GM13977 (cell line): ENCODE data around the gene CPD.

Experiments used
- DNase-seq: peaks from one replicate; pipeline ENCODE4 v3.0.0; 2012; ENCODE audit warnings: low spot score
- in situ Hi-C: fragments of 300-500 bp; cut with MboI; formaldehyde crosslinking; loops from one replicate; pipeline ENCODE4 v1.12.0; 2022; ENCODE audit warnings: low sequenced_read_pairs, low pct_unique_long_range_greater_than_20kb, mixed read lengths, inconsistent platforms; ENCODE audit not compliant: unreplicated experiment
- TF ChIP-seq, protein P1 (sequence below): IDR thresholded peaks from 2 replicates; pipeline ENCODE4 v1.5.1; 2012; ENCODE audit warnings: mild to moderate bottlenecking, control low read depth; ENCODE audit not compliant: insufficient read depth; ENCODE audit errors: extremely low read depth, missing control alignments

The CPD gene

DNA sequence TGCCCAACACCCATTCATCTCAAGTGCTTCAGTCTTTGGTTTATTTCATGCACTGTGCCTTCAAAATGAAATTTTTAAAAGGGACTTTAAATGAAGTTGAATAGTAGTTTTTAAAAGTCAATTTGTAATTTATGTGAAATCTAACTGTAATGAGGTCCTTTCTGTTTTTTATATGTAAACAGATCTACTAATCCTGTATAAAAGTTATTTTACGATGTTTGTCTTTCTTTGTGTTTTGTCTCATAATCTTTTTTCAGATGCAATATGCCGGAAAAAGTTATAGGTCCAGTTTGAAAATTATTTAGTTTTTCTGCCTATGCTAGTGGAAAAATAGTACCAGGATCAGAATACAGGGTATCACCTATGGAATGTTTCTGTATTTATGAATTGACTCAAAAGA is 89.7 kb downstream of the CPD start:
- no peak for DNase-seq
- in situ Hi-C loops, result no loop called here
- TF ChIP-seq, protein P1, sequence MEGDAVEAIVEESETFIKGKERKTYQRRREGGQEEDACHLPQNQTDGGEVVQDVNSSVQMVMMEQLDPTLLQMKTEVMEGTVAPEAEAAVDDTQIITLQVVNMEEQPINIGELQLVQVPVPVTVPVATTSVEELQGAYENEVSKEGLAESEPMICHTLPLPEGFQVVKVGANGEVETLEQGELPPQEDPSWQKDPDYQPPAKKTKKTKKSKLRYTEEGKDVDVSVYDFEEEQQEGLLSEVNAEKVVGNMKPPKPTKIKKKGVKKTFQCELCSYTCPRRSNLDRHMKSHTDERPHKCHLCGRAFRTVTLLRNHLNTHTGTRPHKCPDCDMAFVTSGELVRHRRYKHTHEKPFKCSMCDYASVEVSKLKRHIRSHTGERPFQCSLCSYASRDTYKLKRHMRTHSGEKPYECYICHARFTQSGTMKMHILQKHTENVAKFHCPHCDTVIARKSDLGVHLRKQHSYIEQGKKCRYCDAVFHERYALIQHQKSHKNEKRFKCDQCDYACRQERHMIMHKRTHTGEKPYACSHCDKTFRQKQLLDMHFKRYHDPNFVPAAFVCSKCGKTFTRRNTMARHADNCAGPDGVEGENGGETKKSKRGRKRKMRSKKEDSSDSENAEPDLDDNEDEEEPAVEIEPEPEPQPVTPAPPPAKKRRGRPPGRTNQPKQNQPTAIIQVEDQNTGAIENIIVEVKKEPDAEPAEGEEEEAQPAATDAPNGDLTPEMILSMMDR, result no peak

DNA sequence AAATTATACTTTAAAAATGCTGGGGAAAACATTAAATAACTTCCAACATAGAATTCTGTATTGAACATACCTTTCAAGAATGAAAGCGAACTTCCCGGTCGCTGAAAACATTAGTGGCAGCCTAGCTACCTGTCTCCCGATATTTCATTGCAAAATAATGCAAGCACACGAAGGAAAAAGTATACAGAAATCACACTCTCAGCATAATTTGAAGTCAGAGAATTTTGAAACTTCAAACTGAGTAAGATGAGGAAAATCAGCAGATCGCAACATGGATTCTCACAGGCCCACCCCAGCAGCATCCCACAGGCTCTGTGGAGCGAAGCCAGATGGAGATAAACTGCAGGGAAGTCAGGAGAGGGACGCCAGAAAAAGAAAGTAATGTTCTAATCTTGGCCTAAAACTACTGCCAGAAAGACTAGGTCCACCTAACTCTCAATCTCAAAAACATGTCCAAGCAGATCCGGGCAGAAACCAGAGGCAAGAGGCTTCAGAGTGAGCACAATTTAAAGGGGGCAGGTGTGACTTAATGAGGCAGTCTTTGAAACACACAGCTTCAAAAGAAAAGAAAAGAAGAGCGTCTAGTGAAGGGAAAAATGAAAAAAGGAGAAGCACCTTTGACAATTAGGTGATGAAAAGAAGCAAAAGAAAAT is 93.6 kb downstream of the CPD start:
- TF ChIP-seq, protein P1, result no peak

DNA sequence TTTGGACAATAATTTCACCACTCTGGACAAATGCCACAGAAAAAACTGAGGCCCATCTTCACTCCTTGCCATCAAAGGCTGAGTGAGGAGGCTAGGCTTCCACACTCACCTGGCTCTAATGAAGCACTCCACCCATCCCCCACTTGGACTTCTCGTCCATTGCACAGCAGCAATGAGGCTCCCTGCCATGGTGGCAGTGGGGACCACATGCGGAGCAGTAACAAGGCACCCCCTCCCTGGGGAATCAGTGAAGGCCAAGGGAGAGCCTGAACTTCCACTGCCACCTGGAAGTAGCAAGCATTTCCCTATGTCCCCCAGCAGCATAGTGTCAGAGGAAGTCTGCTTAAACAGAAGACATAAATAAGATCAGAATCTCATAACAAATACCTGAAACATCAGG is 96.5 kb downstream of the CPD start:
- TF ChIP-seq, protein P1, result no peak
- in situ Hi-C loops, result loop anchor here (25.0 kb wide), 1 partner anchor 362 kb away; the partner anchor contains the start of gene ATAD5
- DNase-seq, result no peak

More for the DNA sequence above, 93.6 kb downstream of the CPD start:
- in situ Hi-C loops, result no loop called here
- DNase-seq, result no peak

DNA sequence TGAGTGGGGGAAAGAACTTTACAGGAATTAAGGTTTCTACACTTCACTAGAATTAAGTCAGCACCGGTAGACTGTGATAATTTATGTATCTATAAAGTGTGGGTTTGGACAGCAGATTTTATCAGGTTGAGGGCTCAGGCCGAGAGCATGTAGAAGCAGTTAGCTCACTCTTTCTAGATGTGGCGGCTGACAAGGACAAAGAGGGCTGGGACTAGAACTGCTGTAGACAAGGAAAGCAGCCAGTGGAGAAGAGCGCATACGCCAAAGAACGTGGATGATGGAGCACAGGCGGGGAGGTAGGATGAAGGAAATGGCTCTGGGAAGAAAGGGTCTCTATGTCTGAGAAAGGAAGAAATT is 98.0 kb downstream of the CPD start:
- in situ Hi-C loops, result loop anchor here (25.0 kb wide), 1 partner anchor 361 kb away; the partner anchor contains the start of gene ATAD5
- peak; percentile 28 for DNase-seq
- TF ChIP-seq, protein P1, result no peak

DNA sequence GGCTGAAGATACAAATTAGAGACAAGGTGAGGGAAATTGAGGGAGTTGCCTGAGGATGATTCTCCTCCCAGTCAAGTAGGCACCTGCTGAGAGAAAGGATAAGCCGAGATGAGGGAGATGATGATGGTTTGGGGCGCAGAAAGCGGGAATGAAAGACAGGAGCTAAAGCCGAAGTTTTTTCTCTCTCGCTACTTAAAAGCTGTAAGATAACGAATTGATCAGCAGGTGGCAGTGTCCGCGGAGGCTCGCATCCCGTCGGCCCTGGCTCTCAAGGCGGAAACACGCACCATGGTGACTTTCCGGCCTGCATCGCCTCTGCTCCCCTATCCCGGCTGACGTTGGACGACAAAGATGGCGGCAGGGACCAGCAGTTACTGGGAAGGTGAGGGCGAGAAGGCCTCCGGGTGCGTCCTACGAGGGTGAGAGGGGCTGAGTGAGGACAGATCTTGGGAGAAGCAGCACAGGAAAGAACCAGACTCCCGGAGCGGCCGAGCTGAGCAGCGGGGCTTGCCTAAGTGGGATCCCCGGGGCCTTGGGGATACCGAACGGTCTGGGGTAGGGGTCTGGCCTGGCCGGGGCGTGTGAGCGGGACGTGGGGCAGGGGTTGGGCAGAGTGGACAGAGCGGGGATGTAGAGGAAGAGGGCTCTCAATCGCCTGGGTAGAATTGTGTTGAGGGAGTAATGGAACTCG is 98.5 kb downstream of the CPD start, which contains the start of gene GOSR1:
Gene GOSR1, plus strand, starts transcription at position 326 of the 691 bp plus-strand sequence. Its CDS starts 26 bp downstream, at position 352.
- TF ChIP-seq, protein P1, result peak; percentile 80
- in situ Hi-C loops, result loop anchor here (25.0 kb wide), 1 partner anchor 360 kb away; the partner anchor contains the start of gene ATAD5
- DNase-seq, result peak; percentile 87

DNA sequence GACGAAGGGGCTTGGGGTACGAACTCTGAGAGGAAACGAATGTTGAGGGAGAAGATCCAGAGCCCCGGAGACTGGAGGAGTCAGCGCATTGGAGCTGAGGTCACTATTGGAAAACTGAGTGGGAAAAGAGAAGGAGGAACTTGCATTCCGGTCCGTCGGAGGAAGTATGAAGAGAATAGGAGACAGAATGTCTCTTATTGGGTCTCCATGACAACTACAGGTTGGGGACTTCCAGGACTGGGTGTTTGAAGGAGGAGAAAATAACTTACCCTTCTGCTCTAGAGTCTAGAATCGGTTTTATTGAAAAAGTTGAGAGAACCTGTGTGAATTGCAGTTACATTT is 99.0 kb downstream of the CPD start:
- in situ Hi-C loops, result loop anchor here (25.0 kb wide), 1 partner anchor 360 kb away; the partner anchor contains the start of gene ATAD5
- peak; percentile 46 for DNase-seq
- TF ChIP-seq, protein P1, result no peak
